NCI-H460 (cell line): ENCODE results near the gene WSCD1. TPM values are rescaled to one million over a fixed set of nuclear protein-coding genes. Genes with fewer than 3 reads are reported as not detected.

Experiments used
- DNase-seq: peaks from one replicate; pipeline ENCODE4 v3.0.0-alpha.2; 2016; ENCODE audit warnings: low read depth; ENCODE audit errors: extremely low read depth
- total RNA-seq: library from RNA; depleted of rRNA; stranded (reverse); fragments of >200 nt; shearing (Covaris generic); gene quantifications from 2 replicates; pipeline ENCODE4 v1.2.3, GENCODE V29; 2014

WSCD1 gene
- total RNA-seq, 1 experiment from 2014 or later: 3.1 TPM

GRCh38 chr17:6084311-6085161, 14.4 kb downstream of the WSCD1 start:
- DNase-seq: no peak

DNA sequence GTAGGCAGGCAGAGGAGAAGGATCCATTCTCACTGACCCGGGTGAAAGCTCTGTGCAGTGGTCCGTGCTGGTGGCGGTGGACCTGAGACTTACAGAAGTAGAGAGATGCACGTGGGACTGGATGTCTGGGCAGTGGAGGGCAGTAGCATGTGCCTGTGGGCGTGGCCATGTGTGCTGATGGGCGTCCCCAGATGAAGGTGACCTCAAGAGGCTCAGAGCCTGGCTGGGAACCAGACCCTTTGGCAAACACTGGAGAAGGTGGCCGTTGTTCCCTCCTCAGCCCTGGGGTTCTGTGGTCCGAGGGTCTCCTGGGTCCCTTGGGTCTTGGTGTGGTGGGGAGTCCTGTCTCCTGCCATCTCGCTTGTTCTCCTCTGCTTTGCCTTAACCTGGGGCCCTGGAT, 15.6 kb downstream of the WSCD1 start:
- DNase-seq: no peak

GRCh38 chr17:6086603-6087400, 16.6 kb downstream of the WSCD1 start:
- no peak for DNase-seq

GRCh38 chr17:6088141-6088540, 18.0 kb downstream of the WSCD1 start:
- no peak for DNase-seq

DNA sequence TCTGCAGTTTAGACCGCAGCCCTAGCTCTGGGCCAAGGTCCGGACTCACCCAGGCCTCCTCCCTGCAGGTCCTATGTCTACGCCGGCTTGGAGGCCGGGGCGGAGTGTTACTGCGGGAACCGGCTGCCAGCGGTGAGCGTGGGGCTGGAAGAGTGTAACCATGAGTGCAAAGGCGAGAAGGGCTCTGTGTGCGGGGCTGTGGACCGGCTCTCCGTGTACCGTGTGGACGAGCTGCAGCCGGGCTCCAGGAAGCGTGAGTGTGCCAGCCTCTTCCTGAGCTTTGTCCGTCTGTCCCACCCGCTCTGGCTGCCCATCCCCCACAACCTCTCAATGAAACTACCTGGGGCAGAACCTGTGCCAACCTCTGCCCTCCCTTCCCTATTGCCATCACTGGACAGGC, 20.1 kb downstream of the WSCD1 start:
- DNase-seq: no peak

GRCh38 chr17:6092182-6092902, 22.2 kb downstream of the WSCD1 start:
- DNase-seq: no peak

GRCh38 chr17:6092903-6093468, 22.8 kb downstream of the WSCD1 start:
- no peak for DNase-seq

- no peak for DNase-seq
Measured at GRCh38 chr17:6094453-6094852, 24.3 kb downstream of the WSCD1 start.

GRCh38 chr17:6094926-6095325, 24.7 kb downstream of the WSCD1 start:
- DNase-seq: no peak

- DNase-seq: no peak
Measured at GRCh38 chr17:6095501-6095900, 25.3 kb downstream of the WSCD1 start.

DNA sequence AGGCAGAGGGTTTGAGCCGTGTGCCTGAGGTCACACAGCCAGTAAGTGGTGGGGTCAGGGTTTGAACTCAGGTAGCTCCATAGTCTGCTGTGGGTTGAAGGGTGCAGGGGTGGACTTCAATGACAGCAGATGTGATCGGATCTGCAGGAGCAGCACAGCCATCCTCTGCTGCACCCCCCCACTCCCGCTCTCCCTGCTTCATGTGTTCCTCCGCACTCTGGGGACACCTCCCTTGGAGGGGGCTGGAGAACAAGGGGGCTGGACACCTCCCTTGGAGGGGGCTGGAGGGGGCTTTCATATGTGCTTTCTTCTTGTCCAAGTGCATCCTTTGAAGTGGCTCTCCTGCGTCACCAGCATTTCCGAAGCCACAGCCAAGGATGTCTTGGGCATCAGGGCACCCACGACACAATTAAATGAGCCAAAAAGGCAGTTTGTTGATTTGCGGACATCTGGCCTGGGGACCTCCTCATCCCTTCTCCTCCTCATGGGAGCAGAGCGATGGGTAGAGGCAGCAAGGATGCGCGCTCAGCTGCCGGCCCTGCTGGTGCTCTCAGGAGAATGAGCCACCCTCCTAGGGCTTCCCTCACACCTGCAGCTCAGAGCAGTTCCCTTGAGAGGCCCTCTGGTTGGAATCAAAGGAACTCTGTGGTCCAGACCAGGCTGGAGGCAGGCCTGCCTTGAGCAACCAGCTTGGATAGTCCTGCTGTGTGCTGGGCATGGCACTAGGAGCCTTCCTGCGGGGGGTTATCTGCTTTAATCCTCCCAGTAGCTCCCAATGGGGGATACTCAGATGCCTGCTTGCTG, 26.2 kb downstream of the WSCD1 start:
- no peak for DNase-seq

GRCh38 chr17:6097005-6097279, 26.8 kb downstream of the WSCD1 start:
- no peak for DNase-seq

DNA sequence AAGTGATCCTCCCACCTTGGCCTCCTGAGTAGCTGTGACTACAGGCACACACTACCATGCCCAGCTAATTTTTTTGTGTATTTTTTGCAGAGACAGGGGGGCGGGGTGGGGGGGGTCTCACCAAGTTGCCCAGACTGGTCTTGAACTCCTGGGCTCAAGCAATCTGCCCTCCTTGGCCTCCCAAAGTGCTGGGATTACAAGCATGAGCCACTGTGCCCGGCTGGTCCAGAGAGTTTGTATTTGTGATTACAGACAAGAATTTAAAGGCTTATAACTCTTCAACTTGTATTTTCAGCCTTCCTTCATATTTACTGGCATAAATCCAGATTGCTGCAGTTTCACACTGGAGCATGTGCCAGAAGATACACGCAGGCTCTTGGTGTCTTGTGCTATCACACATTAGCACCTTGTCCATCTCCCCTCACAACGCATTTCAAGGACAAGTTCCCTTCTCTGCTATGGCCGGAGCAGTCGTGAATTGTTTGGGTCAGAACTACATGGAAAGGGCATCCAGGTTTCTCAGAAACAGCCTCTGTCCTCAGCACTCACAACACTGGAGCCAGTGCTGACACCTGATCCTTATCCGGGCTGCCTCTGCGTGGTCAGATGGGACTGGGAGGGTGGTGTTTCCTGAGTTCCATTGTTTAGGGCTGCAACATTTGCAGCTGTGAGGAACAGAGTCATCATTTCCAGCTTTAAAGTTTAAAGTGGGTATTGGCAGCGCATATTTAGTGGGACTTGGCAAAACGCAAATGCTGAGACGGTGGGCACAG, 28.1 kb downstream of the WSCD1 start:
- no peak for DNase-seq

DNA sequence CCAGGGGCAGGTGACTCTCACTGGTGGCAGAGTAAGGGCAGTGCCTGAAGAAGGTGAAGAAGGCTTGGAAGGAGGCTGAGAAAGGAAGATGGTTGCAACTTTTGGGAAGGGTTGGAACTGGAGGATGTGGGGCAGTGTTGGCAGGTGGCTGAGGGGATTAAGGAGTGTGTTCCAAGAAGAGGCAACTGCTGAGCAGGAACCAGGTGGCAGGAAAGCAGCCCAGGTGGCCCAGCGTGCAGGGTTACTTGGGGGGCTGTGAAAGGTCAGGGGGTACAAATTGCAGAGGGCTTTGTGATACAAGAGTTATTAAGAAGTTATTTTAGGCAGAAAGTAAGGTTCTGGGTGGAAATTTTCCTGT, 28.6 kb downstream of the WSCD1 start:
- no peak for DNase-seq

GRCh38 chr17:6099492-6099891, 29.3 kb downstream of the WSCD1 start:
- no peak for DNase-seq

GRCh38 chr17:6100146-6100545, 30.0 kb downstream of the WSCD1 start:
- DNase-seq: no peak

- DNase-seq: no peak
Measured at GRCh38 chr17:6100891-6101500, 30.8 kb downstream of the WSCD1 start.

DNA sequence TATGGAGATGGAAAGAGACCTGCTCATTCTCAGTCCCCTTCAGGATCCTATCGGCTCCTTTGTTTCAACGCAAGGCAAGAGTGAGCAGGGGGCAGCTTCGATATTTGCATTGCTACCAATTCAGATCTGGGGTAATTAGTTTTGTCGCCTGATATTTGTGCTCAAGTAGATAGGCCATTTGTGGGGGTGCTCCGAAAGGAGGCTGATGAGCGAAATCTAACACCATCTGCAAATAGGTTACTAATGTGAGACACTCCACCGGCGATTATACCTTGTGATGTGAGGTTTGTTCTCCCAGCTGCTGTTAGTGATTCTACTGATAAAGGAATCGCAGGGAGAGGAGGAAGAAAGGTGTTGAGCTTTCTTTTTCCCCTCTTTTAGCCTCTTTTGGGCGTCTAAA, 31.5 kb downstream of the WSCD1 start:
- no peak for DNase-seq

GRCh38 chr17:6102615-6103014, 32.4 kb downstream of the WSCD1 start:
- DNase-seq: no peak
